IMR-90 (cell line): Measurements from ENCODE around the gene PAQR9. TPM values are rescaled to one million over a fixed set of nuclear protein-coding genes. Genes with fewer than 3 reads are reported as not detected.

Experiments
- ATAC-seq: fragments of 200-7000 bp; cut with Tn5 transposase; 2 replicates; pipeline ENCODE4 v1.9.1; 2020; ENCODE audit warnings: low read depth, mild to moderate bottlenecking, moderate library complexity
- BruUV-seq: library from RNA; stranded (reverse); fragments of 400-500 nt; replicated peaks from 2 replicates; lab custom pipeline; 2021; lab: Mats Ljungman, UMichigan
- CTCF ChIA-PET: fragments of 300-600 bp; formaldehyde crosslinking; extraction: SDS; loops from one replicate; lab custom pipeline; 2021; ENCODE audit warnings: antibody characterized with exemption; lab: Yijun Ruan, JAX
- POLR2A ChIA-PET: fragments of 300-600 bp; sonication (Branson Sonifier 250); formaldehyde crosslinking; loops from one replicate; lab custom pipeline; 2022; ENCODE audit warnings: antibody characterized with exemption; ENCODE audit not compliant: unreplicated experiment; lab: Charles Lee
- DNase-seq: peaks from one replicate; pipeline ENCODE4 v3.0.0; 2013
- H2AFZ ChIP-seq: replicated peaks from 2 replicates; pipeline ENCODE3; 2013; ENCODE audit warnings: low read length, mild to moderate bottlenecking; ENCODE audit not compliant: poor library complexity
- H2AK5ac ChIP-seq: 2 replicates; pipeline ENCODE4 v1.6.1; 2013; ENCODE audit warnings: low read depth, low read length, inconsistent platforms
- H2AK9ac ChIP-seq: replicated peaks from 2 replicates; pipeline ENCODE3; 2013; ENCODE audit warnings: mild to moderate bottlenecking, low read depth, low read length, moderate library complexity; ENCODE audit not compliant: poor library complexity
- H2BK120ac ChIP-seq: 2 replicates; pipeline ENCODE4 v1.6.1; 2013; ENCODE audit warnings: low read depth, low read length, inconsistent platforms
- H2BK15ac ChIP-seq: 3 replicates; pipeline ENCODE4 v1.6.1; 2013; ENCODE audit warnings: low read depth, low read length, inconsistent platforms
- H2BK20ac ChIP-seq: 2 replicates; pipeline ENCODE4 v1.6.1; 2013; ENCODE audit warnings: low read depth, mild to moderate bottlenecking, inconsistent platforms, low read length, moderate library complexity
- H2BK5ac ChIP-seq: 2 replicates; pipeline ENCODE4 v1.6.1; 2013; ENCODE audit warnings: mild to moderate bottlenecking, low read depth, low read length, inconsistent platforms; ENCODE audit not compliant: poor library complexity, severe bottlenecking
- H3K14ac ChIP-seq: replicated peaks from 2 replicates; pipeline ENCODE4 v1.6.1; 2013; ENCODE audit warnings: low read depth, low read length, inconsistent platforms
- H3K18ac ChIP-seq: 2 replicates; pipeline ENCODE4 v1.6.1; 2013; ENCODE audit warnings: low read depth, low read length, control low read depth
- H3K23ac ChIP-seq: 2 replicates; pipeline ENCODE4 v1.6.1; 2013; ENCODE audit warnings: low read depth, low read length, inconsistent platforms
- H3K27ac ChIP-seq: 2 replicates; pipeline ENCODE4 v1.5.1; 2013; ENCODE audit warnings: mild to moderate bottlenecking, control low read depth, low read length; ENCODE audit not compliant: insufficient read depth
- H3K27me3 ChIP-seq: 2 replicates; pipeline ENCODE4 v1.6.1; 2013; ENCODE audit warnings: low read length; ENCODE audit not compliant: control insufficient read depth, insufficient read depth
- H3K36me3 ChIP-seq: 2 replicates; pipeline ENCODE4 v1.6.1; 2013; ENCODE audit warnings: low read length, mixed read lengths; ENCODE audit not compliant: control insufficient read depth, insufficient read depth
- H3K4ac ChIP-seq: 2 replicates; pipeline ENCODE4 v1.6.1; 2013; ENCODE audit warnings: low read depth, low read length, inconsistent platforms
- H3K4me1 ChIP-seq: 2 replicates; pipeline ENCODE4 v1.6.1; 2013; ENCODE audit warnings: low read length, mixed read lengths; ENCODE audit not compliant: control insufficient read depth, insufficient read depth
- H3K4me2 ChIP-seq: 2 replicates; pipeline ENCODE4 v1.6.1; 2013; ENCODE audit warnings: low read depth, mild to moderate bottlenecking, control low read depth, low read length, moderate library complexity
- H3K4me3 ChIP-seq: 2 replicates; pipeline ENCODE4 v1.5.1; 2013; ENCODE audit warnings: low read depth, mild to moderate bottlenecking, control low read depth, low read length, moderate library complexity; ENCODE audit not compliant: insufficient read depth
- H3K56ac ChIP-seq: 2 replicates; pipeline ENCODE4 v1.6.1; 2013; ENCODE audit warnings: low read length, inconsistent platforms; ENCODE audit not compliant: insufficient read depth; ENCODE audit errors: extremely low read depth
- H3K79me1 ChIP-seq, 2 experiments: 2 replicates each; pipeline ENCODE4 v1.6.1; 2013; ENCODE audit warnings: low read length in 2 of 2, inconsistent platforms in 1 of 2, low read depth in 1 of 2
- H3K9ac ChIP-seq: 2 replicates; pipeline ENCODE4 v1.6.1; 2013; ENCODE audit warnings: low read depth, low read length, control low read depth
- H3K9me1 ChIP-seq: 2 replicates; pipeline ENCODE4 v1.6.1; 2013; ENCODE audit warnings: low read length, inconsistent platforms; ENCODE audit not compliant: insufficient read depth
- H3K9me3 ChIP-seq: 2 replicates; pipeline ENCODE4 v1.6.1; 2013; ENCODE audit warnings: low read length; ENCODE audit not compliant: control insufficient read depth, insufficient read depth
- H4K20me1 ChIP-seq: 2 replicates; pipeline ENCODE4 v1.6.1; 2013; ENCODE audit warnings: low read length, inconsistent platforms; ENCODE audit not compliant: insufficient read depth
- H4K5ac ChIP-seq: 2 replicates; pipeline ENCODE4 v1.6.1; 2013; ENCODE audit warnings: mild to moderate bottlenecking, low read depth, low read length, control low read depth
- H4K8ac ChIP-seq, 2 experiments: 2 replicates each; pipeline ENCODE4 v1.6.1; 2013; ENCODE audit warnings: low read depth in 2 of 2, low read length in 2 of 2, control low read depth in 1 of 2, inconsistent platforms in 1 of 2
- H4K91ac ChIP-seq: 2 replicates; pipeline ENCODE4 v1.6.1; 2013; ENCODE audit warnings: low read depth, low read length, inconsistent platforms; ENCODE audit not compliant: insufficient read depth
- BHLHE40 ChIP-seq: fragments of 150-350 bp; IDR thresholded peaks from 2 replicates; pipeline ENCODE4 v1.6.1; 2016; ENCODE audit warnings: mild to moderate bottlenecking, low read depth, low read length
- NFE2L2 ChIP-seq: fragments of 150-350 bp; IDR thresholded peaks from 2 replicates; pipeline ENCODE4 v1.6.1; 2016; ENCODE audit warnings: low read depth, mild to moderate bottlenecking, low read length
- POLR2A ChIP-seq: IDR thresholded peaks from 2 replicates; pipeline ENCODE4 v1.6.1; 2012; ENCODE audit warnings: mild to moderate bottlenecking, low read depth, low read length
- RAD21 ChIP-seq: IDR thresholded peaks from 2 replicates; pipeline ENCODE4 v1.6.1; 2012; ENCODE audit warnings: low read length, improper control_type of control experiment
- SMC3 ChIP-seq: fragments of 150-350 bp; IDR thresholded peaks from 2 replicates; pipeline ENCODE4 v1.6.1; 2016; ENCODE audit warnings: low read depth, mild to moderate bottlenecking, antibody characterized with exemption, low read length, moderate library complexity
- WGBS, 2 experiments: methylation state at CpG; one replicate each; pipeline versions ENCODE4 v1.1.5 to v1.1.7; 2013; ENCODE audit warnings: missing lambda C conversion rate in 2 of 2; ENCODE audit not compliant: insufficient read length in 1 of 2; ENCODE audit errors: extremely low coverage in 2 of 2; 5-methylcytosine and 5-hydroxymethylcytosine counted together
- dilution Hi-C: fragments of 300-500 bp; cut with HindIII; formaldehyde crosslinking; loops from one replicate; pipeline ENCODE4 v1.14.3; 2018; ENCODE audit warnings: low sequenced_read_pairs; ENCODE audit not compliant: unreplicated experiment
- in situ Hi-C: fragments of 300-500 bp; cut with MboI; formaldehyde crosslinking; loops from 3 replicates; pipeline ENCODE4 v1.14.3; 2019; ENCODE audit warnings: low sequenced_read_pairs, inconsistent platforms, mixed read lengths
- intact Hi-C: fragments of 100-400 bp; cut with micrococcal nuclease; formaldehyde crosslinking; loops from 2 replicates; pipeline ENCODE4 v1.10.0; 2022
- polyA plus RNA-seq, 3 experiments: library from polyadenylated mRNA; depleted of rRNA; stranded (reverse); fragments of >200 nt; gene quantifications; 2 replicates each; pipeline ENCODE4 v1.2.3, GENCODE V29; 2012; ENCODE audit warnings: low replicate concordance in 1 of 3
- total RNA-seq: library from RNA; depleted of rRNA; stranded (reverse); fragments of >200 nt; gene quantifications from 2 replicates; pipeline ENCODE4 v1.2.3, GENCODE V29; 2012
- TF ChIP-seq, protein P1 (sequence below): conservative IDR thresholded peaks from 2 replicates; pipeline ENCODE4 v1.5.1; 2012; ENCODE audit warnings: mild to moderate bottlenecking, low read depth, low read length, improper control_type of control experiment
- TF ChIP-seq, protein P2 (sequence below): fragments of 150-350 bp; IDR thresholded peaks from 2 replicates; pipeline ENCODE4 v1.6.1; 2017; ENCODE audit warnings: mild to moderate bottlenecking, antibody characterized with exemption, low read length, low read depth

Gene PAQR9
- total and polyA plus RNA-seq, 2 of the 4 experiments (the other 2 are of a cell fraction), result 0.05 TPM; not detected in 1

DNA sequence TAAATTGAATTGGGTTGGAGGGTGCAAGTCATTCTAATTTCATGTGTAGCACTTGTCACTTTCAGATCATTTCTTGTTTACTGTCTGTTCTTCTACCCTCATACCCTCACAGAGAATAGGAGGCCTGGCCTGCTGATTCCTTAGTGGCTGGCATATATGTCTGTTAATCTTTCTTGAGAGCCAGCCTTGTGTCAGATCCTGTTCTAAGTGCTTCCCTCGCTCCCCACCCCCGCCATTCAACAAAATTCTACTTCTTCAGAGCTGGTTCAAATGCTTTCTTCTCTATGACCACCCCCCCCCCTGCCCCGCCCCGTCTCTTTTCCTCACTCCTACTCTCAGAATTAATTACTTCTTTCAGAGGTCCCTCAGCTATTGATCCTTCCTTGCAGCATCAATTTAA lies 36.4 kb upstream of the PAQR9 start:
- ChIA-PET POLR2A (no interaction called here), CTCF (no interaction called here)
- Histone ChIP-seq H3K14ac (0 out of 2 replicates have a peak overlapping the region, but pooled peaks have one; percentile 27), H3K4me3 (no peak overlapping the region), H3K9me1 (no peaks in the 10 kb centered on the region; the same call in 1 of the 2 replicates), H4K20me1 (peaks cover 6% of the 10 kb centered on the region; the same call in 1 of the 2 replicates), H3K23ac (peak overlapping the region; percentile 39; the same call in 1 of the 2 replicates), H3K4ac (no peak overlapping the region; the same call in 1 of the 2 replicates), H2BK15ac (no peak overlapping the region), H3K36me3 (no peaks in the 10 kb centered on the region), H2AK5ac (no peak overlapping the region), H2BK20ac (no peak overlapping the region), H4K91ac (no peak overlapping the region), H3K18ac (no peak overlapping the region), H2AK9ac (no peak overlapping the region), H2BK5ac (peak overlapping the region; percentile 89), H4K8ac (peak overlapping the region; percentile 74 to 95; a peak in 3 of 4 replicates), H4K5ac (peak overlapping the region; percentile 25; the same call in 1 of the 2 replicates), H2BK120ac (no peak overlapping the region; the same call in 1 of the 2 replicates), H3K4me2 (peak overlapping the region; percentile 39; the same call in 1 of the 2 replicates), H3K27me3 (no peaks in the 10 kb centered on the region), H2AFZ (no peak overlapping the region), H3K27ac (no peak overlapping the region), H3K9ac (peak overlapping the region; percentile 93; the same call in 1 of the 2 replicates), H3K56ac (no peak overlapping the region), H3K79me1 (peaks cover 7 to 16% of the 10 kb centered on the region in 2 experiments; a peak in 2 of 4 replicates), H3K9me3 (no peaks in the 10 kb centered on the region), H3K4me1 (peaks cover 3% of the 10 kb centered on the region; the same call in 1 of the 2 replicates)
- no peak for ATAC-seq
- intact Hi-C loops (loop anchor here (5.0 kb wide), 1 partner anchor 423 kb away; the partner anchor contains the start of gene ATR), in situ Hi-C loops (no loop called here), dilution Hi-C loops (no loop called here)
- no TSS peak for BruUV-seq
- TF ChIP-seq SMC3 (no peak), RAD21 (no peak), POLR2A (no peak), BHLHE40 (no peak), NFE2L2 (no peak)
- TF ChIP-seq, protein P1, sequence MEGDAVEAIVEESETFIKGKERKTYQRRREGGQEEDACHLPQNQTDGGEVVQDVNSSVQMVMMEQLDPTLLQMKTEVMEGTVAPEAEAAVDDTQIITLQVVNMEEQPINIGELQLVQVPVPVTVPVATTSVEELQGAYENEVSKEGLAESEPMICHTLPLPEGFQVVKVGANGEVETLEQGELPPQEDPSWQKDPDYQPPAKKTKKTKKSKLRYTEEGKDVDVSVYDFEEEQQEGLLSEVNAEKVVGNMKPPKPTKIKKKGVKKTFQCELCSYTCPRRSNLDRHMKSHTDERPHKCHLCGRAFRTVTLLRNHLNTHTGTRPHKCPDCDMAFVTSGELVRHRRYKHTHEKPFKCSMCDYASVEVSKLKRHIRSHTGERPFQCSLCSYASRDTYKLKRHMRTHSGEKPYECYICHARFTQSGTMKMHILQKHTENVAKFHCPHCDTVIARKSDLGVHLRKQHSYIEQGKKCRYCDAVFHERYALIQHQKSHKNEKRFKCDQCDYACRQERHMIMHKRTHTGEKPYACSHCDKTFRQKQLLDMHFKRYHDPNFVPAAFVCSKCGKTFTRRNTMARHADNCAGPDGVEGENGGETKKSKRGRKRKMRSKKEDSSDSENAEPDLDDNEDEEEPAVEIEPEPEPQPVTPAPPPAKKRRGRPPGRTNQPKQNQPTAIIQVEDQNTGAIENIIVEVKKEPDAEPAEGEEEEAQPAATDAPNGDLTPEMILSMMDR, result no peak
- TF ChIP-seq, protein P2, sequence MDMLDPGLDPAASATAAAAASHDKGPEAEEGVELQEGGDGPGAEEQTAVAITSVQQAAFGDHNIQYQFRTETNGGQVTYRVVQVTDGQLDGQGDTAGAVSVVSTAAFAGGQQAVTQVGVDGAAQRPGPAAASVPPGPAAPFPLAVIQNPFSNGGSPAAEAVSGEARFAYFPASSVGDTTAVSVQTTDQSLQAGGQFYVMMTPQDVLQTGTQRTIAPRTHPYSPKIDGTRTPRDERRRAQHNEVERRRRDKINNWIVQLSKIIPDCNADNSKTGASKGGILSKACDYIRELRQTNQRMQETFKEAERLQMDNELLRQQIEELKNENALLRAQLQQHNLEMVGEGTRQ, result no peak
- no peak for DNase-seq
- no CpG with 5 or more reads among the region's 4 CpGs for WGBS, 2 experiments
